ENCODE results near the gene MRFAP1L1.
"Not testable (repeated sequence)": the region's sequence is repeated elsewhere in the genome, so short reads cannot be mapped to it uniquely, and the experiment has no call there.

MRFAP1L1 gene

DNA sequence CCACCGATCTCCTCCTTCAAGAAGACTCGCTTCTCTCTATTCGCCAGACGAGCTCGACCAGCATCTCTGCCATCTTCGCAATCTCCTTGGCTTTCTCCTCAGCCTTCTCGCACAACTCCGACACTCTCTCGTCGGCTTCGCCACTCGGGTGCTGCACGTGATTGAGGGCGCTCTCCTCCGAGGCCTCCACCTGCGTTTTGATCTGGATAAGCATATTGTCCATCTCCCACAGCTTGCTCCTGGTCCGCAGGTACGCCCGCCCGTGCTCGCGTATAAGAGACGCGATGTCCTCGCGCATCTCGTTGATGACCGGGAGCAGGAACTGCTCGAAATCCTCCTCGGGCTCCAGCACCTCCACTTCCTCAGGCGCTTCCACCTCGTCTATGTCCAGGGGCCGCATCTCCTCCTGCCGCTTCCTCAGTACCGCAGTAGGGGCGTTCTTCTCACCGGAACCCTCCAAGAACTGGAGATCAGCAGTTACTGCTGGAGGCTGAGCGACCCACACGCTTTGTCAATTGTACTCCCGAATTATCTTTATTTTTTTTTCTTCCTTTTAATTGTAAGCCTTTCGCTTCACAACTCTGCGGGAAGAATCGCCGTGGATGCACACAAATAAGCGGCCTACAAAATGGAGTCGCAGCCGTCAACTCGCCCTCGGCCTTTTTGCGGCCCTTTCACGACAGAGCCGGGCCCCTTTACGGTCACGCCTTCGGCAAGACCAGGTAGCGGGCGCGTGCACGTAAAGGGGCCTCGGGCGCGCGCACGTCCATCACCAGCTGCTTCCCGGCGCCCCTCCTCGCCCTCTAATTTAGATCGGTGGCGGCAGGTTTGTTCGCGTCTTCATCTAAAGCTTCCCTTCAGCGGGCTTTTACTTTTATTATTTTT, at the start of gene MRFAP1L1:
Gene MRFAP1L1 (minus strand): TSS at position 636 of the 885 bp plus-strand sequence. CDS start 236 bp downstream, at position 400.
- in situ Hi-C loops (cut with MboI; ENCODE audit: low sequenced_read_pairs), result no loop called here

DNA sequence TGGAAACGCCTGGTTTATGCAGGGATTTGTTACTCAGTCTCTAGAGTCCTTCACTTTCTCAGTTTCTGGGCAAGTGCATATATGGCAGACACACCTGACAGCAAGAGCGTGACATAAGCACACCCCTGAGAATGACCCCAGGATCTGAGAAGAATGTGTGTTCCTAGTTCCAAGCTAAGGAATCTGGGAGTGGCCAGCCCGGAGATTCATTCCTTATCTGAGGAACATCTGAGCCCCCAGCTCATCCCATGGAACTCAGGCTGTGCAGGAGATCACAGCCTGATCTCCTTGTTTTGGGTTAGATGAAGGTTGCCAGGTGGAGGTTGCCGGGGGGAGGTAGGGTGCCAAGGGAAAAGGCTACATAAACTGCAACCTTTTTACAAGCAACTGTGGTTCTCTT, 49.1 kb upstream of the MRFAP1L1 start:
- in situ Hi-C loops (cut with MboI; ENCODE audit: low sequenced_read_pairs), result no loop called here

DNA sequence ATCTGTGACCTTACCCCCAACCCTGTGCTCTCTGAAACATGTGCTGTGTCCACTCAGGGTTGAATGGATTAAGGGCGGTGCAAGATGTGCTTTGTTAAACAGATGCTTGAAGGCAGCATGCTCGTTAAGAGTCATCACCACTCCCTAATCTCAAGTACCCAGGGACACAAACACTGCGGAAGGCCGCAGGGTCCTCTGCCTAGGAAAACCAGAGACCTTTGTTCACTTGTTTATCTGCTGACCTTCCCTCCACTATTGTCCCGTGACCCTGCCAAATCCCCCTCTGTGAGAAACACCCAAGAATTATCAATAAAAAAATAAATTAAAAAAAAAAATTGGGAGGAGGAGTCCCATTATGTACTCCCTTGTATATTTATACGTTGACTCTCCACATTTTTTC, 46.7 kb upstream of the MRFAP1L1 start:
- in situ Hi-C loops (cut with MboI; ENCODE audit: low sequenced_read_pairs), result not testable (repeated sequence)

DNA sequence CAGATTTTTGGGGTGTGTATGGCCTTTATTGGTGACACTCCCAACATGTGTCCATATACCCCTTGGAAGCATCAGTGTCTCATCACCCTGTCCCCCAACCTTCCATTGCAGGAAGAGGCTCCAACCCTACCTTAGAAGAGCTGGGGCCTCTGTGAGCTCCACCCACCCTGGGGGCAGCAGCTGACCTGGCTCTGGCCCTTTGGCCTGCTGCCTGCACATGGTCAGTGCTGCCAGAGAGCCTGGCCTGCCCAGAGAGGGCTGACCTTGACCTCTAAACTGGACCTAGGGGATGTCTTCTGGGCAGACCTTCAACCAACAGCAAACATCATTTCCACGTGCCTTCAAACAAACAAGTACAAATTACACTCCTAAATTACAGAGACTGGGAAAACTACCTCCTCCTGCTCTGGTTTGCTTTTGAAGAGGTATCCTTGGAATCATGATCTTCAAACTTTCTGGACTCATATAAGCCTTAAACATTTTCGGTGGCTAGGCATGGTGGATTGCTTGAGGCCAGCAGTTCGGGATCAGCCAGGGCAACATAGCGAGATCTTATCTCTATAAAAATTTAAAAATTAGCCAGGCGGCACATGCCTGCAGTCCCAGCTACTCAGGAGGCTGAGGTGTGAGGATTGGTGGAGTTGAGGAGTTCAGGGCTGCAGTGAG, 45.6 kb upstream of the MRFAP1L1 start:
- in situ Hi-C loops (cut with MboI; ENCODE audit: low sequenced_read_pairs), result no loop called here

DNA sequence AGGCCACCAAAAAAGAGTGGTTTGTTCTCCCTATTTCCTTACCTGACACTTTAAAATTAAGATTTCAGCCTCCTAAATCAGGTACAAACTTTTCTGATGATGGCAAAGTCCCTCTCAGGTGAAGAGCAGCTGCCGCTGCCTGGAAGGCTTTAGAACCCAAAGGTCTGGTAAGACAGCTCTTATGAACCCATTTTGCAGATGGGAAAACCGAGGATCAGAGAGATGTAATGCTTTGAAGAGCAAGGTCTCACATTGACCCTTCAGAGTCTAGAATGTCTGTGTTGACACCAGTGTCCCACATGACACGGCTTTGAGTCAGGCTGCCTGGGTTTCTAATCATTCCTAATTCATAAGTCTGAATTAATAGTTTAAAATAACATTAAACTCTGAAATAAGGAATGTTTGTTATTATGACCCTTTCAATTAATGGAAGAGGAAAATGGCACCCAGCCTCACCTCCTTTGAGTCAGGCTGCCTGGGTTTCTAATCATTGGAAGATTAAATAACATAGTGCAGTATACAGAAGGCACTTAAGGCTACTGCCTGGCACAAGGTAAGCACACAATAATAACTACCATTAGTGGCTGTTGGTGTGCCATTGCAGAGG, 44.9 kb upstream of the MRFAP1L1 start:
- in situ Hi-C loops (cut with MboI; ENCODE audit: low sequenced_read_pairs), result no loop called here

DNA sequence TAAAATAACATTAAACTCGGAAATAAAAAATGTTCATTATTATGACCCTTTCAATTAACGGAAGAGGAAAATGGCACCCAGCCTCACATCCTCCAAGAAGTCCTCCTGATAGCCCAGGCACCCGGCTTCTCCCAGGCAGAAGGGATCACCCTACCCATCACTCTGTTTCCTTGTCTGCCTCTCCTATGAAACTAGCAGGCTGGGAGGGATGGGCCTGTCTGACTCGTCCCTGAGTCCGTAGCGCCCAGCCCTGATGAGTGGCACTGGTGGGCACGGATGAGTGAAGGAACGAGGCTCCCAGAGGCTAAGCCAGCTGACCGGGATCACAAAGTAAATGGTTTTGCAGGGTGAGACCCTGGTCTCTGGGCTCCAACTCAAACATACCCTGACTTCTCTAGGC, 44.2 kb upstream of the MRFAP1L1 start:
- in situ Hi-C loops (cut with MboI; ENCODE audit: low sequenced_read_pairs), result no loop called here

DNA sequence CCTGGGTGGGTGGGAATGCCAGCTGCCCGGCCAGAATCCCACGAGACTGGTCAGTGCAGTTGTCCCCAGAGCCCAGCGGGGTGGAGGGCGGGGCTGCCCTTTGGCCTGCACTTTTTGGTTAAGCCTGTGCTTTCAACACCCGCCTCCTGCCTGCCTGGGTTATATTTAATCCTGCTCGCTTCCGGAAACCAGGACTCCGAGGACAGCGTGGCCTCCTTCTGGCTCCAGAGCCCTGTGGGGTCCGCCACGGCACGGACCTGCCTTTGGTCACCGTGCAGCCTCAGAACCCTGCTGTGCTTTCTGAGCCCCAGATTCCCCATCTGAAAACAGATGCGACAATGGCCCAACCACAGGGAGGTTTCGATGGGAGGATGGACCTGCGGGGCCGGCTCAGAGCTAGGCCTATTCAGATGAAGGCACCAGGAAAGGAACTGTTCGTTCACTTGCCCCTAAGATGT, 43.5 kb upstream of the MRFAP1L1 start:
- in situ Hi-C loops (cut with MboI; ENCODE audit: low sequenced_read_pairs), result no loop called here

DNA sequence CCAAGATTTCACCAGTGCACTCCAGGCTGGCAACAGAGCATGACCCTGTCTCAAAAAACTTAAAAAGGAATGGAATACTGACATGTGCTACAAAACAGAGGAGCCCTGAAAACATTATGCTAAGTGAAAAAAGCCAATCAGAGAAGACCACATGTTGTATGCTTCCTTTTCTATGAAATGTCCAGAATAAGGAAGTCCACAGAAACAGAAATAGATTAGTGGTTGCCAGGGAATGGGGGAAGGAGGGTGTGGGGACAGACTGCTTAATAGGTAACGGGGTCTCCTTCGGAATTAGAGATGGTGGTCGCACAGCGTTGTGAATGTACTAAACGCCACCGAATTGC, 42.8 kb upstream of the MRFAP1L1 start:
- in situ Hi-C loops (cut with MboI; ENCODE audit: low sequenced_read_pairs), result no loop called here

DNA sequence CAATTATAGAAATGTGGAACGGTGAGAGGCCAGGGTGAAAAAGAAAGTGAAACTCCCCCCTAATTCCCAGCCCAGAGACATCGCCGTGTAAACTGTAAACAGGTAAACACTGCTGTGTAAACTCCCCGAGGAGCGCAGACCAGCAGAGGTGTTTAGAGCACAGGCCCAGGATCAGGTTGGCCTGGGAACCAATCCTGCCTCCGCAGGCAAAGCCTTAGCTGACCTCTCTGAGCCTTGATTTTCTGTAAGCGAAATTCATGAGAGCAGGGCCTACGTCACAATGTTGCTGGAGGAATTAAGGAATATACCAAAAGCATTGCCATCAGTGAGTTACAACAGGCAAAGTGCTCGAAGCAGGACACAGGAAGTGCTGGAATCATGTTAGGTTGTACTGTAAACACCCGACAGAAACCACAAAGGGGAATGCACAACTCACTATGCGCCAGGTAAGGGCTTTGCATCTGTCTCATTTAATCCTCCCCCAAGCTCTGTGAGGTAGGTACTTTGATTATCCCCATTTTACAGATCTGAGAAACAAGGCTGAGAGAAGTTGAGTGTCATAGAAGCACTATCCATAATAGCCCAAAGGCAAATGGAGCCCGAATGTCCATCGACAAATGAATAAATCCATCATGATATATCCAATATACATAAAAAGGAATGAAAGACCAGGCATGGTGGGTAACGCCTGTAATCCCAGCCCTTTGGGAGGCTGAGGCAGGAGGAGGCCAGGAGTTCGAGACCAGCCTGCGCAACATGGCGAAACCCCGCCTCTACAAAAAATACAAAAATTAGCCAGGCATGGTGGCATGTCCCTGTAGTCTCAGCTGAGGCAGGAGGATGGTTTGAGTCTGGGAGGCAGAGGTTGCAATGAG, 42.2 kb upstream of the MRFAP1L1 start:
- in situ Hi-C loops (cut with MboI; ENCODE audit: low sequenced_read_pairs), result no loop called here

DNA sequence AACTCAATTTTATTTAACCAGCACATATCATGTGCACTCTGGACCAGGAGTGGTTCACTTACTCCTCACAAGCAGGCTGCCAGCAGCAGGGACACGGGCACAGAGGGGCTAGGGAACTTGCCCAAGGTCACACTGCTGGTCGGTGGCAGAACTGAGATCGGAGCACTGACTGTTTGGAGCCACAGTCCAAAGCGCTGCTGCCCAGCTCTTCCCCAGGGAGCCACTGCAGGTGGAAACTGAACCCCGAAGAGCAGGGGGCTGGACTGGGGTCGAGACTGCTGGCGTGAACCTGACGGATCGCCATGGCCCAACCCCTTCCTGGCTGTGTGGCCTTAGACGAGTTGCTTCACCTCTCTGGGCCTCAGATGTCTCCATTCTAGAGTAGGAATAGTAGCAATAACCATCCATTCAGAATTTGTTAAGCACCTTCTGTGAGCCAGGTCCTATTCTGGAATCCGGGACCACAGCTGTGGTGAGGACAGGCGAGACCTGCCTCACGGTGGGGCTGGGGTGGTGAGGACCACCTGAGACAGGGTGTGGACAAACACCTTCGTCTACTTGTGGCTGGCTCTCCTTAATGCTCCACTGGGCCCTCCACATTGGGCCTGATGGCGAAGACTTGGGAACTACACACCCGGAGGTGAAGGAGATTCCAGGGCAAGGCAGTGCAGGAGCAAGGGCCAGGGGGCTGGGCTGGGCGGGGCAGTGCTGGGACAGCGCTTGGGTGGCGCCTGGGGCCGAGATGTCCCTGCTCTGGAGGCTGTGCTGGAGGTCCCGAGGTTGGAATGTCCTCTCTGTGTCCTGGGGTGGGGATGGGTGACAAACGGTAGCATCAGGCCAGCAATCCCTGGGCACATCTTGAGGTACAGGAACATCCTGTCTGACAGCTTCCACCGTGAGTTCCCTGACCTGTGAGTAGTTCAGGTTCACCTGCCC, 40.9 kb upstream of the MRFAP1L1 start:
- in situ Hi-C loops (cut with MboI; ENCODE audit: low sequenced_read_pairs), result no loop called here

DNA sequence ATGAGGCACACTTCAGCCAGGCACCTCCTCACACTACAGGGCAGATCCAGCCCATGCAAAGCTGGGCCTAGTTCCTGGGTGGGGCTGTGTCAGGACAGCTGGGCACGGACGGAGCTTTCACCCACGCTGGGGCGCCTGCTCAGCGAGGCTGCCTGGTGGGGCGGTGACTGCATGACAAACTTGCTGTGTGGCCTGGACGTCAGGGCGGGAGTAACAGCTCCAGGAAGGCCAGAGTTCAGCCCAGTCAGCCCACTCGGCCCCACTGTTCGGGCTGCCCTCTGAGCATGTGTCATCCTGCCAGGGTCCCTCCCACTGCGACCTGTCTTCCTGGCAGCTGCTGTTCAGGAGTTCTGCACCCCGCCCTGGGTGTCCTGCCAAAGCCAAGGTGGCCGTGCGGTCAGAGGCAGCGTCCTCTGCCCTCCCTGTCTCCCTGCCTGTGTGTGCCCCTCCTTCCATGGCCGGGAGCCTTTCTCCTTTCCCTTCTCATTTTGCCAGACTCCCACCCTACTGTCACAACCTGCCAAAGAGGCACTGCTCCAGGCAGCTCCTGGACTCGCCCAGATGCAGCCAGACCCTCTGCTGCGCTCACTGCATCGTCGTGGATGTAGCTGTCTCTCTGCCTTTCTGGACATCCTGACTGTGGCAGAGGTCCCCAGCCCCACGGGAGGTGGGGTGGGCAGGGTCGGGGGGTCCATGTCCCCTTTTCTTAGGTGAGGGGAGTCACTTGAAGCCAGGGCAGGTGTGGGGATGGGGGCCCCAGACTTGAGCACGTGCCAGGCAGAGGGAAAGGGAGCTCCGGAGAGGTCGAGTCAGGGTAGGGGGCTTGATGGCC, 39.9 kb upstream of the MRFAP1L1 start:
- in situ Hi-C loops (cut with MboI; ENCODE audit: low sequenced_read_pairs), result no loop called here

DNA sequence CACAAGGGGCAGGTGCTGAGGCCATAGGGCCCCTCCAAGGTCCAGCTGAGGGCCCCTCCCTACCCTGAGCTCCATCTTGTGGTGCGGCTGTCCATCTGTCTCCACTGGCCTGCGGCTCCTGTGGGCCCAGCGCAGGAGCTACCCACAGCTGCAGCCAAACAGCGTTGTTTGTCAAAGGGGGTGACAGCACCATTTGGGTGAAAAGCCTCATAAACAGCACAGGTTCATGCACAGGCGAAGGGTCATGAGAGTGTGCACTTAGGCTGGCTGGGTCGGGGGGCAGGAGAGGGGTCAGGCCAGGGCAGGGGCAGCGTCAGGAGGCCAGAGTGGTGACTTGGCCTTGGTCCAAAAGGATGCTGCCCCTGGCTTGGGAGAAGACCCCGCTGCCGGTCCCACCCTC, 38.6 kb upstream of the MRFAP1L1 start:
- in situ Hi-C loops (cut with MboI; ENCODE audit: low sequenced_read_pairs), result no loop called here

DNA sequence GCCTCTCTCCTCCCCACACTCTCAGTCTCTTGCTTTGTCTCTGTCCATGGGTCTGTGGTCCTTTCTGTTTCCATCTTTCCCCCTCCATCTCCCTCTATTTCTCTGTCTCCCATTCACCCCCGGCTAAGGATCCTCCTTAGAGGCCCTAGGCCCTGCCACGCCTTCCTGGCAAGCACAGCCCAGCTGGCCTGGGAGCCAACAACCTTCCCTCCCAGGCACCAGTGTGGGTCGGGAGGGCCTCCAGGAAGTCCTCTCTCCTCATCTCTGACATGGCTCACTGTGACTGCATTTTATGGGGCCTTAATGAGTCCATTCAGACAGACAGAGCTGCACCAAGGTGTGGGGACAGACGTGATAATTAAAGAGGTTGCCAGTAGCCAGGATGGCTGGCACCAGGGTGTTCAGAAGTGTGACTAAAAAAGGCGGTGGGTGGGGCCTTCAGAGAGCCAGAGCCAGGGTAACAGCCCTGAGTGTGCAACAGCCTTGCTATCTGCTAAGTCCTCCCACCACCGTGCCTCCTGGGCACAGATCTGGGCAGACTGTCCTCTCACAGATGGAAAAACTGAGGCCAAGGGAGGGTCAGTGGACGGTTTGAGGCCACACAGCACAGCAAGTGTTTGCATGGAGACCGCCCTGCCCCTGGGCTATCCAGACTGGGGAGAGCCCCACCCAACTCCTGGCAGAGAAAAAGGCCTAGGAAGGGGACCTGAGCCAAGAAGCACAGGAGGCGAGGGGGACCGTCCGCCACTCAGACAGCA, 37.8 kb upstream of the MRFAP1L1 start:
- in situ Hi-C loops (cut with MboI; ENCODE audit: low sequenced_read_pairs), result no loop called here

DNA sequence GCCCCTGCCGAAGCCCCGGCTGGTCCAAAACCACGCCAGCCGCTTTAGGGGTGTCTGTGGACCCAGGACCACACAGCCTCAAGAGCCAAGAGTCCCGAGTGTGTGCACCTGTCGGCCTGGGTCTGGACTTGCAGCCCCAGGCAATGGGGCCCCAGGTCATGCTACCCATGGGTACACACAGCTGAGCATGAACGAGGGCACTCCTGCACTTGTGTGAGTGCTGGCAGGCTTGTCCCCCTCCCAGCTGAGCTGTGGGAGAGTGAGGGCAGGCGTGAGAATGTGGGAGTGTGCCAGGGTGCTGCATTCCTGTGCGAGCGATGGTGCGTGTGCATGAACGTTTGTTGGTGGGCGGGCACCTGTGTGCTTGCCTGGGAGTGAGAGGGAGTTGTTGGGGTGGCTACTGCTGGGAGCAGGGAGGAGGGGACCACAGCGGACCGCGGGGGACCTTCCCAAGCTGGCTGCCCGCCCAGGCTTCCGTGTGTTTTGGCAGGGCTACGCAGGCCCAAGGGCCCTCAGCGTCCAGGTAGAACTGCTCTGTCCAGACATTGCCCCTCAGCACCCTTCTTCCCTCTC, 37.1 kb upstream of the MRFAP1L1 start:
- in situ Hi-C loops (cut with MboI; ENCODE audit: low sequenced_read_pairs), result no loop called here

DNA sequence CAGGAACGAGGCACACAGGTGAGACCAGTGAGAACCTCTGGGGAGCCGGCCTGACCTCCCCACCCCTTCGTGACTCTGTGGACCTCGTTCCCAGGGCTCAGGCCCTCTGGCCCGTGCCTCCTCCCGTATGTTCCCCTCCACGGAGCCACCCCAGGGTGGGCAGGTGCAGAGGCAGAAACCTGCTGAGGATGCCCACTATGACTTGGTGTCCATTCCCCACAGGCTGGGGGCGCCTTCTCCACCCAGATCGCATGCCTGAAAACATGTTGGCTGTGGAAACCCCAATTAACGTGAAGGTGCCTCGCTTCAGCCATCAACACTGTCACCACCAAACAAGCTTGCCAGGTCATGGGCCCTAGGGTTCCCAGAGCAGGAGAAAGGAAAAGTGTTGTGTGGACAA, 33.3 kb upstream of the MRFAP1L1 start:
- in situ Hi-C loops (cut with MboI; ENCODE audit: low sequenced_read_pairs), result no loop called here

DNA sequence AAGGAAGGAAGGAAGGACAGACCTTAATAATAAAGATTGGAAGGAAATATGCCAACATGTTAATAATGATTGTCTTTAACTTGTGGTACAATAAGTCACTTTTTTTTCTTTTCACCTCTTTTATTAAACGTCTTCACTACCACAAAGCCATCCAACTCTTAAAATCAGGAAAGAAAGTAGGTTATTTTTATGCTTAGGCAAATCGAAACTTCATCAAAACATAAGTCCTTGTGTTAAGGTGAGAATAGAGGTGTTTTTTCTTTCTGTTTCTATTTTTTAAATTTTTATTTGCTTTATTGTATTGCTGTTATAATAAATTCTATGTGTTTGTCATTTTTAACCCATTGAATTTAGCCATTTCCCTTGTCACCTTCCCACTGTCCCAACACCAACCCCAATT, 32.8 kb upstream of the MRFAP1L1 start:
- in situ Hi-C loops (cut with MboI; ENCODE audit: low sequenced_read_pairs), result no loop called here

DNA sequence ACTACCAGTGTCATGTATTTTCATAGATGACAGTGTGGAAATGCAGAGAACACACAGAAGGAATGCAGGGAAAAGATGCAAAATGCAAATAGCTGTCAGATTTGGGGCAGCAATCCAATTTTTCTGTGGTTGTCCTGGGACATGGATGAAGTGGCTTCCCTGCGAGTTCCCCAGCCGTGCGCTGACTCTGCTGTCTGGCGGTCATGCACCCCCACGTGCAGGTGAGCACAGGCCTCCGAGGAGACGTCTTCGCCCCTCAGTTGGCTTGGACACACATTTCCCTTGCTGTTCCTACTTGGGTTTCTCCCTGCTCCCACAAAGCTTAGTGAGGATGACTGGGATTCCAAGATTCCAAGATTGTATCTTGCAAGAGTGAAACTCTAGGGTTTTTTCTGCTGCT, 30.7 kb upstream of the MRFAP1L1 start:
- in situ Hi-C loops (cut with MboI; ENCODE audit: low sequenced_read_pairs), result no loop called here

DNA sequence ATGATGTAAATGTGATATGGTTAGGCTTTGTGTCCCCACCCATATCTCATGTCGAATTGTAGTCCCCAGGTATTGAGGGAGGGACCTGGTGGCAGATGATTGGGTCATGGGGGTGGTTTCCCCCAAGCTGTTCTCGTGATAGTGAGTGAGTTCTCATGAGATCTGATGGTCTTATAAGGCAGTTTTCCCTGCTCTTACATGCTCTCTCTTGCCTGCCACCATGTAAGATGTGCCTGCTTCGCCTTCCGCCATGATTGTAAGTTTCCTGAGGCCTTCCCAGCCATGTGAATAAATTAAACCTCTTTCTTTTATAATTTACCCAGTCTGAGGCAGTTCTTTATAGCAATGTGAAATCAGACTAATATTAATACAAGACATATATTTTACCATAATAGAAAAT, 30.3 kb upstream of the MRFAP1L1 start:
- in situ Hi-C loops (cut with MboI; ENCODE audit: low sequenced_read_pairs), result no loop called here

All from HL-60/S4 treated with phorbol 12-myristate 13-acetate at 8.2 ng/mL for 4 days and 3 days (cell line).